ENCODE results near the gene ANK2. TPM values are rescaled to one million over a fixed set of nuclear protein-coding genes. Genes with fewer than 3 reads are reported as not detected.

ANK2 gene
- total and polyA plus RNA-seq, 5 donors from 2014 or later = not detected

DNA sequence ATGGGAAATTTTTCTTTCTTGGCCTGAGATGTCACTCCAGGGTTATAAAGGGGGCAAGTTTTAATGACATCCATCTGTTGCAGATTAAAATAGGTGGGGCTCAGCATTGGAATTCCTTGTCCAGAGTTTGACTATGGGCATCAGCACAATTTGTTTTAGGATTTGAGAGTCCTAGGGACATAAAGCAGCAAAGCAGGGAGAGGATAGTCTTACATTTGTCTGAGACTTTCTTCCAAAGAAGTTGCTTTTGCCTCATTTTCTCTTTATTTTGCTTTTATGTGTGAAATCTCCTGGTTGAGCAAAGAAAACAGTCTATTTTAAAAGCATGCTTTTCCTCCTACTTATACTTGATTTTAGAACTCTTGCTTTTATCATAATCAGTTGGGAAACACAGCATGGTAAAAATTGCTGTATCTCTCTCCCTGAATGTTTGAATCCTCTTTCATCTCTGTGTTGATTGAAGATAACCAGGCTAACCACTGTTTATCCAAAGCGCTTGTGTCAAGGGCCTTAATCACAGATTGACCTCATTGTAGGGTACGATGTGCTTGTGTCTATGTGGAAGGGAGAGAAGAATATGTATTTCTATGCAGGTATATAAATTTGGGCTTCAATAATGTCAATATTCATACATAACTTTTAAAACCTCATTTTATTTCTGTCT lies 121.5 kb downstream of the ANK2 start:
- H3K27ac Mint-ChIP-seq = no peak overlapping the region
- Histone ChIP-seq H3K4me1 (ENCODE audit: control insufficient read depth, insufficient read depth, low read length, poor library complexity, severe bottlenecking) (no peaks in the 10 kb centered on the region), H3K27me3 (ENCODE audit: control insufficient read depth, insufficient read depth, low read length) (no peaks in the 10 kb centered on the region), H3K4me3 (ENCODE audit: low read depth, low read length) (no peak overlapping the region), H3K36me3 (ENCODE audit: control insufficient read depth, insufficient read depth, low read length) (no peaks in the 10 kb centered on the region), H3K27ac (ENCODE audit: insufficient read depth, low read length, poor library complexity, severe bottlenecking) (no peak overlapping the region), H3K9me3 (ENCODE audit: control insufficient read depth in 2 of 2, low read length in 2 of 2) (no peaks in the 10 kb centered on the region)
- peaks cover 0 to 1% (median 0%) of the 10 kb centered on the region in 7 donors for H3K9me3 Mint-ChIP-seq
- H3K27me3 Mint-ChIP-seq = no peaks in the 10 kb centered on the region
- H3K4me3 Mint-ChIP-seq = no peak overlapping the region
- ATAC-seq (ENCODE audit: low read depth in 2 of 2) (no peak), DNase-seq (no peak)
- no peaks in the 10 kb centered on the region for H3K4me1 Mint-ChIP-seq
- H3K36me3 Mint-ChIP-seq = no peaks in the 10 kb centered on the region

GRCh38 chr4:113173126-113173792 lies 123.8 kb downstream of the ANK2 start:
- peaks cover 0 to 1% (median 0%) of the 10 kb centered on the region in 7 donors for H3K9me3 Mint-ChIP-seq
- Histone ChIP-seq H3K27ac (ENCODE audit: insufficient read depth, low read length, poor library complexity, severe bottlenecking) (no peak overlapping the region), H3K4me3 (ENCODE audit: low read depth, low read length) (no peak overlapping the region), H3K9me3 (ENCODE audit: control insufficient read depth in 2 of 2, low read length in 2 of 2) (no peaks in the 10 kb centered on the region), H3K27me3 (ENCODE audit: control insufficient read depth, insufficient read depth, low read length) (no peaks in the 10 kb centered on the region), H3K36me3 (ENCODE audit: control insufficient read depth, insufficient read depth, low read length) (no peaks in the 10 kb centered on the region), H3K4me1 (ENCODE audit: control insufficient read depth, insufficient read depth, low read length, poor library complexity, severe bottlenecking) (no peaks in the 10 kb centered on the region)
- no peak overlapping the region for H3K27ac Mint-ChIP-seq
- no peak overlapping the region for H3K4me3 Mint-ChIP-seq
- DNase-seq (no peak), ATAC-seq (ENCODE audit: low read depth in 2 of 2) (no peak)
- H3K36me3 Mint-ChIP-seq = no peaks in the 10 kb centered on the region
- H3K4me1 Mint-ChIP-seq = no peaks in the 10 kb centered on the region
- no peaks in the 10 kb centered on the region for H3K27me3 Mint-ChIP-seq

DNA sequence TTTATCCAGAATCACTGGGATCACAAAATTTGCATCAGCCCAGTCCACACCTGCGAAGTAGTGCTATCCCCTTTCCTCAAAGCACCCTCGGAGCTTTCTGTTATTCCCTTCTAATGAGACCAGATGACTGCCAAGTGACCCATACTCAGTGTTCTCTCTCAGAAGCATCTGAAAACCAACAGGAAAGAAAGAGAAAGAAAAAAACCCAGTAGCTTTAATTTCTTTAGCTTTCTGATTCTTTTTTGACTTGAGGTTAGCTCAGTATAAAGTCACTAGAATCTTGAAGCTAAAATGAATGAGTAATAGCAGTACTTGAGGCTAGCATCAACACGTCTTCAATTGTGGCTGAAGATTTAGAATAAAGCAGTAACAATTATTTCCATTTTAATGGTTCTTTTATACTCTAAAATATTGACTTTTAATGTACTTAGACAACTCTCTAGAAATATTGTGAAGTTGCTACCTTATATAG lies 124.4 kb downstream of the ANK2 start:
- H3K4me1 ChIP-seq (ENCODE audit: control insufficient read depth, insufficient read depth, low read length, poor library complexity, severe bottlenecking) = no peaks in the 10 kb centered on the region
- peaks cover 0 to 1% (median 0%) of the 10 kb centered on the region in 7 donors for H3K9me3 Mint-ChIP-seq
- no peak for ATAC-seq (ENCODE audit: low read depth in 2 of 2)
- no peaks in the 10 kb centered on the region for H3K9me3 ChIP-seq (ENCODE audit: control insufficient read depth in 2 of 2, low read length in 2 of 2)
- DNase-seq = no peak
- no peaks in the 10 kb centered on the region for H3K4me1 Mint-ChIP-seq
- H3K36me3 ChIP-seq (ENCODE audit: control insufficient read depth, insufficient read depth, low read length) = no peaks in the 10 kb centered on the region
- H3K27me3 ChIP-seq (ENCODE audit: control insufficient read depth, insufficient read depth, low read length) = no peaks in the 10 kb centered on the region
- H3K36me3 Mint-ChIP-seq = no peaks in the 10 kb centered on the region
- no peaks in the 10 kb centered on the region for H3K27me3 Mint-ChIP-seq
- H3K27ac Mint-ChIP-seq = no peak overlapping the region
- H3K4me3 ChIP-seq (ENCODE audit: low read depth, low read length) = no peak overlapping the region
- H3K4me3 Mint-ChIP-seq = no peak overlapping the region
- no peak overlapping the region for H3K27ac ChIP-seq (ENCODE audit: insufficient read depth, low read length, poor library complexity, severe bottlenecking)

DNA sequence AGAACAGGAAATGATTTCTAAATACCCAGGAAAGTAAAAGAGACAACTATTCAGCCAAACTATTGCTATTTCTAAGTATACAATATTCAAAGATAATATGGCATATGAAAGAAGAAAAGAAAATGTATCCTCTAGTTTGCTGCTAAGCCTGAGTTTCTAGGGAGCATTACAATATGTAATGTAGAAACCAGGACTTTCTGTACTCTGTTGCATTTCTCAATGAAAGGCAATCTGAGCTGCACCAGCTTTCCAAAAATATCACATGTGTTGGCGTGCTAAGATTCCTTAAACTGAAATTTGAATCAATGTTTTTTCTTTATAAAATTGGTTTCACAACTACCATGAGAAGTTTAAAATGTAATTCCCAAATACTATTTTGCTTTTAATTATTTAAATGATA lies 129.6 kb downstream of the ANK2 start:
- H3K4me1 ChIP-seq (ENCODE audit: control insufficient read depth, insufficient read depth, low read length, poor library complexity, severe bottlenecking) = no peaks in the 10 kb centered on the region
- DNase-seq (no peak), ATAC-seq (ENCODE audit: low read depth in 2 of 2) (no peak)
- no peaks in the 10 kb centered on the region for H3K36me3 ChIP-seq (ENCODE audit: control insufficient read depth, insufficient read depth, low read length)
- Mint-ChIP-seq H3K4me3 (no peak overlapping the region), H3K27me3 (no peaks in the 10 kb centered on the region), H3K27ac (no peak overlapping the region), H3K9me3 (peaks cover 0 to 1% (median 0%) of the 10 kb centered on the region in 7 donors), H3K4me1 (no peaks in the 10 kb centered on the region), H3K36me3 (no peaks in the 10 kb centered on the region)
- H3K9me3 ChIP-seq (ENCODE audit: control insufficient read depth in 2 of 2, low read length in 2 of 2) = no peaks in the 10 kb centered on the region
- no peak overlapping the region for H3K4me3 ChIP-seq (ENCODE audit: low read depth, low read length)
- H3K27me3 ChIP-seq (ENCODE audit: control insufficient read depth, insufficient read depth, low read length) = no peaks in the 10 kb centered on the region
- H3K27ac ChIP-seq (ENCODE audit: insufficient read depth, low read length, poor library complexity, severe bottlenecking) = no peak overlapping the region

GRCh38 chr4:113179996-113180395 lies 130.5 kb downstream of the ANK2 start:
- Mint-ChIP-seq H3K9me3 (peaks cover 0 to 1% (median 0%) of the 10 kb centered on the region in 7 donors), H3K36me3 (no peaks in the 10 kb centered on the region), H3K4me3 (no peak overlapping the region), H3K4me1 (no peaks in the 10 kb centered on the region), H3K27me3 (no peaks in the 10 kb centered on the region), H3K27ac (no peak overlapping the region)
- Histone ChIP-seq H3K9me3 (ENCODE audit: control insufficient read depth in 2 of 2, low read length in 2 of 2) (no peaks in the 10 kb centered on the region), H3K27me3 (ENCODE audit: control insufficient read depth, insufficient read depth, low read length) (no peaks in the 10 kb centered on the region), H3K36me3 (ENCODE audit: control insufficient read depth, insufficient read depth, low read length) (no peaks in the 10 kb centered on the region), H3K4me1 (ENCODE audit: control insufficient read depth, insufficient read depth, low read length, poor library complexity, severe bottlenecking) (no peaks in the 10 kb centered on the region), H3K27ac (ENCODE audit: insufficient read depth, low read length, poor library complexity, severe bottlenecking) (no peak overlapping the region), H3K4me3 (ENCODE audit: low read depth, low read length) (no peak overlapping the region)
- no peak for ATAC-seq (ENCODE audit: low read depth in 2 of 2)
- no peak for DNase-seq

DNA sequence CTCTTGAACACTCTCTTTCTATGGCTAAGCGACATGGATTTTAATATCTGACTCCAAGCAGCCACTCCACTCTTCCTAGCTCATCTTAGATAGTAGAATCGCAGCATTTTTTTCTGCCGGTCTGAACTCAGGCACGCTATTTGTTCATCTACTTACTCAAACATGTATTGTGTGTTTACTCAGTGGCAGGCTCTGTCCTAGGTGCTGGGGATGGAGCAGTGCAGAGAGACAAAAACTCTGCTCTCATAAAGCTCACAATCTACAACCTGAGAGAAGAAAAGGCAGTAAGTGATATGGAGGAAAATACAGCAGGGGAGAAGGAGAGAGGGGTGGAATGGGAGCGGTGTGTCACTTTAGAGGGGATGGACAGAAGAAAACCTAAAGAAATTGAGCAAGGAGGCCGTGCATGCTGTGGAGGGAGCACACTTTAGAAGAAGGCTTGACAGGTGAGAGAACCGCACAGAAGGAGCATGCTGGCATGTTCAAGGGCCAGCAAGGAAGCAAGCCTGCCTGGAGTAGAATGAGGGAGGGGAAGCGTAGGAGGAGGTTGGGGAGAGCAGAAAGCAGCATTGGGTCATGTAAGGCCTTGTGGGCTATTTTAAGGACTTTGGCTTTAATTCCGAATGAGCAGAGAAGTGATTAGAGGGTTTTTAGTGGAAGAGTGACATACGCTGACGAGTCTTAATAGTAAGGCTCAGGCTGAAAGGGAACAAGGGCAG lies 132.0 kb downstream of the ANK2 start:
- no peak for DNase-seq
- H3K36me3 ChIP-seq (ENCODE audit: control insufficient read depth, insufficient read depth, low read length) = no peaks in the 10 kb centered on the region
- ATAC-seq (ENCODE audit: low read depth in 2 of 2) = no peak
- Mint-ChIP-seq H3K27me3 (no peaks in the 10 kb centered on the region), H3K9me3 (peaks cover 0 to 1% (median 0%) of the 10 kb centered on the region in 7 donors), H3K4me3 (no peak overlapping the region), H3K27ac (no peak overlapping the region), H3K36me3 (no peaks in the 10 kb centered on the region), H3K4me1 (no peaks in the 10 kb centered on the region)
- H3K9me3 ChIP-seq (ENCODE audit: control insufficient read depth in 2 of 2, low read length in 2 of 2) = no peaks in the 10 kb centered on the region
- H3K4me1 ChIP-seq (ENCODE audit: control insufficient read depth, insufficient read depth, low read length, poor library complexity, severe bottlenecking) = no peaks in the 10 kb centered on the region
- H3K27ac ChIP-seq (ENCODE audit: insufficient read depth, low read length, poor library complexity, severe bottlenecking) = no peak overlapping the region
- no peak overlapping the region for H3K4me3 ChIP-seq (ENCODE audit: low read depth, low read length)
- no peaks in the 10 kb centered on the region for H3K27me3 ChIP-seq (ENCODE audit: control insufficient read depth, insufficient read depth, low read length)

GRCh38 chr4:113183032-113183605 lies 133.7 kb downstream of the ANK2 start:
- H3K27ac ChIP-seq (ENCODE audit: insufficient read depth, low read length, poor library complexity, severe bottlenecking) = no peak overlapping the region
- Mint-ChIP-seq H3K9me3 (peaks cover 0 to 1% (median 0%) of the 10 kb centered on the region in 7 donors), H3K4me1 (no peaks in the 10 kb centered on the region), H3K27ac (no peak overlapping the region), H3K27me3 (no peaks in the 10 kb centered on the region), H3K4me3 (no peak overlapping the region), H3K36me3 (no peaks in the 10 kb centered on the region)
- ATAC-seq (ENCODE audit: low read depth in 2 of 2) (no peak), DNase-seq (no peak)
- H3K36me3 ChIP-seq (ENCODE audit: control insufficient read depth, insufficient read depth, low read length) = no peaks in the 10 kb centered on the region
- H3K4me3 ChIP-seq (ENCODE audit: low read depth, low read length) = no peak overlapping the region
- H3K9me3 ChIP-seq (ENCODE audit: control insufficient read depth in 2 of 2, low read length in 2 of 2) = no peaks in the 10 kb centered on the region
- H3K27me3 ChIP-seq (ENCODE audit: control insufficient read depth, insufficient read depth, low read length) = no peaks in the 10 kb centered on the region
- no peaks in the 10 kb centered on the region for H3K4me1 ChIP-seq (ENCODE audit: control insufficient read depth, insufficient read depth, low read length, poor library complexity, severe bottlenecking)

Measured in CD4-positive, CD25-positive, alpha-beta regulatory T cell (primary cell).